NCI-H1417 (cell line): ENCODE measurements around the gene SYNRG.
A peak's percentile ranks its signal among the peaks of the same experiment; 100 is the strongest.

Experiments
- DNase-seq, 3 experiments: peaks; one replicate each; lab custom pipeline; 2025; lab: John Stamatoyannopoulos, UW

The SYNRG gene

GRCh38 chr17:37494971-37495370 is 114.2 kb downstream of the SYNRG start:
- DNase-seq = peak in 1 of 3 experiments; percentile 15

DNA sequence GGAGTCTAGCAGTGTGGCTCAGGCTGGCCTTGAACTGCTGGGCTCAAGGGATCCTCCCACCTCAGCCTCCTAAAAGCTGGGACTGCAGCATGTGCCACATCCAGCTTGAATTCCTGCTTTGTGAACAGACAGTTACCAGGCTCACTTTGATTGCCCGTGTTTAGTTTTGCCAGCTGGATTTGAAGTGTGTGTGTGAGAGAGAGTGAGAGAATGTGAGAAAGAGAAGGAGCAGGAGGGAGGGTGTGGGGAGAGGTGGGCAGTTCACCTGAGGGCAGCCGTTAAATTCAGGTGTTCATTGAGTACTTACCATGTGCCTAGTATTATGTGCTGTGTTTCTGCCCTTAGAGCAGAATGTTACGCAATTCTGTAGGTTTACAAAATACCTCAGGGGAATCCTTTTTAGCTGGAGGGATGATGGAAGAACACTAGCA is 114.8 kb downstream of the SYNRG start:
- DNase-seq = no peak

DNA sequence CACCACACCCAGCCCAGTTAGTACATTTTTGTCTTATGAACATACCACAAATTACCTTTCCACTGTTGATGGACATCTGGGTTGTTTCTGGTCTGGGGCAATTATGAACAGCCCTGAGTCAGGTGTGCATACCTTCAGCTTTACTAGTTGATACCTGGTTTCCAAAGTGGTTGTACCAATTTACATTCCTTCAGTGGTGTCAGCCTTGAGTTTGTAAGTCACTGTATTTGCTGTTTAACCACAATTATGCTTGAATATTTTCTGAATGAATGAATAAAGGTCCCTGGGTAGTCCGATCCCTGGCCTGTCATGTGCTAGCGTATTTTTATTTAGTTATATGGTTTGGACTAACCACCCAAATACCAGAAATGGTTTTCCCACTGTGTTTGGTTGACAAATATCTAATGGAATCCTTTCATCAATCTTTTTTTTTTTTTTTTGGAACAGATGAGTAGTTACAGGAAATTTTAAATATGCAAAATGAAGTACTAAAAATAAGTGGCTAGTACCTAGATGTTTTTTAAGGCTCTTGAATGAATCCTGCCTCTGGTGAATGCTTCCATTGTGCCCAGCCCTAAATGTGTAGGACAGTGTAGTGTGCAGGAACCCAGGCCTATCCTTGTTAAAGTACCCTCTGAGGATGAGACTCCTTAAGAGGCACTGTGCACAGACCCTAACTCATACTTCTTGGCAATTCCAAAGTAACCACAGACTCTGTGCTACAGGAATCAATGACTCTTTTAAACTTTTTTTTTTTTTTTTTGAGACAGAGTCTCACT is 115.8 kb downstream of the SYNRG start:
- no peak for DNase-seq

- DNase-seq = no peak
Observed at GRCh38 chr17:37492167-37492566, 117.1 kb downstream of the SYNRG start.

GRCh38 chr17:37490638-37491614 is 118.3 kb downstream of the SYNRG start:
- no peak for DNase-seq

DNA sequence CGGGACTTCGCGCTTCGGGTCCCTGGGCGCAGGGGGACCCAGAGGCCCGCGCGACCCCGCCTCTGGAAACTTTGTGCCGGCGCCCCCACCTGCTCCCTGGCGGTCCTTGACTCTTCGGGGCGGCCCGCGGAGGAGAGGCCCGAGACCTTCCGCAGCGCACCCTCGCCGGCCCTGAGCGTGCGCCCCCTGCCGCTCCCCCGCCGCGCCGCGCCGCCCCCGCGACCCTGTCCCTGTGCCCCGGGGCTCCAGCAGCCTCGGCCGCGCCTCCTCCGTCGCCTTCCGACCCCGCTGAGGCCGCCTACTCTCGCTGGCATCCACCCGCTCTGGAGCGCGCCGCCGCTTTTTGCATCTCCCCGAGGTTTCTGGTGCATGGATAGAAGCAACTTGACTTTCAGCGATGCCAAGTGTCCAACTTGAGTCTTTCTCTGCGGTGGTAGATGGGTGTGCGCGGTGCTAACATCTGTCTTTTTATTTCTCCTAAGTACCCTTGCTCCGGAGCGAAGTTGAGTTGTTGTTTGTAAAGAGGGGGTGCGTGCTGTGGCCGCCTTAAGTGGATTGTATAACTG is 119.1 kb downstream of the SYNRG start:
- DNase-seq = peak; percentile 64 to 84 (median 82)

GRCh38 chr17:37489197-37490001 is 119.8 kb downstream of the SYNRG start, which contains the start of gene DUSP14:
Gene DUSP14, plus strand, starts transcription at chr17:37489891. Its CDS starts 22,382 bp downstream, at chr17:37512273.
- DNase-seq = peak; percentile 91 to 93 (median 92)

DNA sequence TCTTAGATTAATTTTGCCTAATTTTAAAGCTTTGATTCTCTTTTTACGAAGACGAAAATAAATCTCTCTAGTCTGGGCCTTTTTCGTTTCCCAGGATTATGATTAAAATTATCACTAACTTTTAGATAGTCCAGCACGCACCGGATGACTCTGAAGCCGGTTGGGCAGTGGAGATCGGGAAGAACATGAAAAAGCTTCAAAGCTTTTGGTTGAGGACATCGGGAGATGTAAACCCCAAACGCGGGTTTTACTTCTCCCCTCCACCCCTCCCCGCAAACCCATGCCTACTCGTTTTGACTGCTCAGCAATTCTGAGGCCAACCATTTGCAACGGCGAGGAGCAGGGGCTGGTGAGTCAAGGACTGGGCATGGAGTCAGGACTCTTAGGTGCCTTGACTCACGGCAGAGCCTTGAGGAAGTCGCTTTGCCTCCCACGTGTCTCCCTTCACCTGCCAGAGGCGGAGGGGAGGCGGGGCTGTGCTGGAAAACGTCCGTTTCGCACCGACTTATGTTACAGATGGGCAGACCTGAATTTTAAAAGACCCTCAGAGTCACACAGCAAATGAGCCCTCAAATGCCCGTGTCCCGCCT is 120.5 kb downstream of the SYNRG start:
- DNase-seq = peak; percentile 71 to 81 (median 81)

DNA sequence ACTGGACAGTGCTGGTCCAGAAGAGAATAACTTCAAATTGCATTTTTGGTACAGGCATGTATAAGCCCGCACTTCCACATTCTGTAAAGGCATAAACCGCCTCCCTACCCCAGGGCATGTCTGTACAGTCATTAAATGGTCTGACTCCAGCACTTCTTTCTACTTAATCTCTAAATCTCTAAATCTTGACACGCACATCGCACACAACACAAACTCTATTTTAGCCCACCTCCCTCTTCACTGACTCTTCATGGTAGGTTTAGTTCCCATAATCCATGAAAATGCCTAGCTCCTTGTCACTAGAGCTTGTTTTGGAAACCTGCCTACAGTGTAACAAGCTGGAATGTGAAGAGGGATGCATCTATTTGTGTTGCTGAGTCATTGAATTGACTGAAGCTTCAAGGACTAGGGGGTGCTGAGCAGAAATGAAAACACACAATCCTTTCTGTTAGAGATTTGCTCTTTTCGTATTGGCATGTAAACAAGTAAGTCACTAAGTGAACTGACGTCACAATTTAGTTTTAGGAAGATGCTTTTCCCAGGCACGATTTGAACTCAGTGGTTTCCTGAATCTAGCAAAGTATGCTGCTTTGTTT is 121.1 kb downstream of the SYNRG start:
- peak; percentile 18 to 64 (median 39) for DNase-seq

GRCh38 chr17:37485938-37486570 is 123.2 kb downstream of the SYNRG start:
- DNase-seq = no peak

GRCh38 chr17:37483311-37484039 is 125.7 kb downstream of the SYNRG start:
- DNase-seq = peak in 2 of 3 experiments; percentile 33 to 57

- DNase-seq = no peak
Observed at GRCh38 chr17:37481001-37481665, 128.1 kb downstream of the SYNRG start.

DNA sequence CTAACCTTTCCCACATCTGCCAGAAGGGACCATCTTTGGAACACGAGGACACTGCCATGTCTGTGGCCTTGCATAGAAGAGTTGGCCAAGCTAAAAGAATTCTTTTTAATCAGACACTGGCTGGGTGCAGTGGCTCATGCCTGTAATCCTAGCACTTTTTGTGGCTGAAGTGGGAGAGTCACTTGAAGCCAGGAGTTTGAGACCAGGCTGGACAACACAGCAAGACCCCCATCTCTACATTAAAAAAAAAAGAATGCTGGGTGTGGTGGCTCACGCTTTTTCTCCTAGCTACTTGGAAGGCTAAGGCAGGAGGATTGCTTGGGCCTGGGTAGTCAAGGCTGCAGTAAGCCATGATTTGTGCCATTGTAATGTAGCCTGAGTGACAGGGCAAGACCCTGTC is 128.8 kb downstream of the SYNRG start:
- no peak for DNase-seq

DNA sequence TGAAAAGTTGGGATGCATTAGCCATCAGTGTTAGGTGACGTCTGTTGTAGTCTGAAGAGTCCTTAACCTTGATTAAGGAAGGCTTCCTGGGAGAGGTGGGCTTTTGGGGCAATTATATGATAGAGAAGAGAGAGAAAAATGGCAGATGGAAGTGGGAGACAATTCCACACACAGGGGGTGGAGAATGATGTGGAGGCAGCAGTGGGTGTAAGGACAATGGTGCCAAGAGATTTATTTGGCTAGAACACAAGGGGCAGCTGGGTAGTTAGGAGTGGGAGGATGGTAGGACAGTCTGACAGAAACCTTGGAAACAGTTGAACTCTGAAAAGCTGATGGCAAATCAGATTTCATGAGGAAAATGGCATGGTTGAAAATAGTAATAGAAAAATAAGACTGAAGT is 130.2 kb downstream of the SYNRG start:
- no peak for DNase-seq

- no peak for DNase-seq
Observed at GRCh38 chr17:37478187-37478586, 131.0 kb downstream of the SYNRG start.

DNA sequence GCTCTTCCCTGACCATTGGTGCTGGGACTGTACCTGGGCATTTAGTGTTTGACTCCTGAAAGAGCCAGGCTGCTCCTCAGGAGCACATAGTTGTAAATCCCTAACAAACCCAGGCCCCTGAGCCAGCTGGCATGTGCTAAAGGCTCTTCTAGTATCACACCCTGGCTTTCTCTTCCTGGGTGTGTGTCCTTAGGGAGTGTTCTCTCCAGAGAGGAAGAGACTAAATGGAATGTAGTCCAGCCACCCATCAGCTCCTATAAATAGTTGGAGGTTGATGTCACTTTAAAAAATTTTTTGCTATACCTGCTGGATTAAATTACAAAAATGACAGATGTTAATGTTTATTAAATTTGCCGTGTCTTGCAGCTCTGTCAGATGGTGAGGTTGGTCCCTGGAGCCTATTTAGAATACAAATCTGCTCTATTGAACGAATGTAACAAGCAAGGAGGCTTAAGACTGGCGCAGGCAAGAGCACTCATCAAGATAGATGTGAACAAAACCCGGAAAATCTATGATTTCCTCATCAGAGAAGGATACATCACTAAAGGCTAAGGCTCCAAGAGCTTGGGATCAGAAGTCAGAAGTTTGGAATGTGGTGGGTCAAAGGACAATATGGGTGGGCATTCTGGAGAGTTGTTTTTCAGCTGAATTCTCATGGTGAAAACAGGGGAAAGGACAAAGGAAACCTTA is 132.6 kb downstream of the SYNRG start:
- no peak for DNase-seq

DNA sequence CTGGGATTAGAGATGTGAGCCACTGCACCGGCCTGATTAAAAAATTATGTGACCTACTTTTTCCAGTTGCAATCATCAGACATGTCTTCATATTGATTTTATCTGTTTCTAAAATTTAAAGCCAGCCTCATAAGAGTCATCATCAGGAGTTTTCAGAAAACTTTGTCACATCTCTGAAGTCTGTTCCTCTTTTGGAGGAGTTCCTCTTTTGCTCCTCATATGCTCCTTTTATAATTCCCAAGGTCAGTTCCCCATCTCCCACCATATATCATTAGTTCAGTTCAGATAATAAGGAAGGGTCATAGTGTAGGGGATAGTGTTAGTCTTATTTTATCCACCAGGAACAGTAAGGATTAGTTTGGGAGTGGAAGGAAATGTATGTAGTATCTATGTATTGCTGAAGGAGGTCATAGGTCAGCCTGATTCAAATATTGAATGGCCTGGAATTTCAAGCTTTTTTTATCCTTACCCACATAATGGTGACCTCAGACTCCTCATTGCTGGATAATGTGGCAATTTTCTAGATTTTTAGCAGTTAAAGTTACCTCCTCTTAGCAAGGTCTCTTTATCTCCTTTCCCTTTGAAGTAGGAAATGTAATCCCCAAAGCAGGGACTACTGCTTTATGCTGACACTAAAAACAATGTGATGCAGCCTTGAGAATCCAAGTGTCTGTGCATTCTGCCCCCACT is 133.3 kb downstream of the SYNRG start:
- no peak for DNase-seq

DNA sequence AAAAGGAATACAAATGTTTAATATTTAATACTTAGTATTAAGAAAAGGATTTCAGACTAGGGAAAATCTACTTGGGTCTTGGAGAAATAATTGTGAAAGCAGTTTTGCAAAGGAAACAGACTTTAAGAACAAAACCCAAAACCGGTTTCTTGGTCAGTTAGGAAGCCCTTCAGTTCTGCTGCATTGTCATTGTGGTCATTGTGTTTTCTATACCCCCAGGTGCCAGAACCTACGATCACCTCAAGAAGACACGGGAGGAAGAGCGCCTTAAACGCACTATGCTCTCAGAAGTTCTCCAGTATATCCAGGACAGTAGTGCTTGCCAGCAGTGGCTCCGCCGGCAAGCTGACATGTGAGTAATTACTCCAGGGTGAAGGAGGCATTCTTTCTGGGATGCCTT is 139.0 kb downstream of the SYNRG start:
- no peak for DNase-seq
